RCC 7860 (cell line): ENCODE measurements around the gene BFSP2.
"Not testable (repeated sequence)": the region's sequence is repeated elsewhere in the genome, so short reads cannot be mapped to it uniquely, and the experiment has no call there.

ENCODE experiments used
- DNase-seq: peaks from one replicate; pipeline ENCODE4 v3.0.0-alpha.2; 2015; ENCODE audit warnings: low spot score
- FAIRE-seq: peaks from 2 replicates; lab custom pipeline; 2012; peaks lifted over from hg19 to GRCh38; lab: Jason Lieb, UNC

The BFSP2 gene

DNA sequence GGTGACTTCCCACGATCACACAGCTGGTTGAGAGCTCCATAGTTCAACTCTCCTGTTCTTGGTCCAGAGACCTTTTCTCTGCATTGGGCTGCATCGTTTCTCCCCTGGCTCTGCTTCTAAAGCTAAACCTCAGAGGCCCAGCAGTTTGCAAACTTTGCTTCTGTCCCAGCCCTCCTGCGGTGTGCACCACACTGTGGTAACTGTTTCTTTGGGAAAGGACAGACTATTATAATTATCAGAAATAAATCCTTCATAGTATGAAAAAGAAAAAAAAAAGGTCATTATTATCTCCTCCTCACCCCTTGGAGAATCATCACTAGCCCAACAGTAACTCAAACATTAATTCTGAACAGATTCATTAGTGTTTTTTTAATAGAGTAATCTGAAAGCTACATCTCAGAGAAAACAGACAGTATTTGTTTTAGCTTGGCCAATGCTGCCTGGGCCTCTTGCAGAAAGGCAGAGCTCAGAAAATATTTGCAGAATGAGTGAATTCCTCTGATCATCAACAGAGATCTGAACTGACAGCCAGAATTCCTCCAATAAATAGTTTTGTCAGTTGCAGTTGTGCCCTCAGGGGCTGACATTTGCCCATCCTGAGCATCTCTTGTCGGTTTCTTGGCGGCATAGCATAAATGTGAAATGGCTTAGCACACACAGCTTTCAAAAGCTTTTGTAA is 52.9 kb downstream of the BFSP2 start:
- FAIRE-seq (no peak), DNase-seq (no peak)

DNA sequence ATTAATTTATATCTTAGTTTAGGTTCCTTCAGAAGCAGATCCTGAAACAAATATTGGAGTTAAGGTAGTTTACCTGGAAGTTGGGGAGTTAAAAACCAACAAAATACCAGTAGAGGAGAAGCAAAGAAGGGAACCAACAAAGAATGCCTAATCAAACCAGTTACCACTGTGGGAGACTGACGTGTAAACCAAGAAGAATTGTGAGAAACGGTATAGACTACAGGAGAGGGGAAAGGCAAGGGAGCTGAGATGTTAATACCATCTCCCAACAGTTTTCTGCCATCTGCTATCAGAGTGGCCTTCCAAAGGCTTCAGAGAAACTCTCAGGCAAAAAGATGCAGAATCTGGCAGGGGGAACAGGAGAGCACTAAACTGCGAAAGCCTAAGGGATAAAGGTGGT is 53.5 kb downstream of the BFSP2 start:
- DNase-seq (no peak), FAIRE-seq (no peak)

DNA sequence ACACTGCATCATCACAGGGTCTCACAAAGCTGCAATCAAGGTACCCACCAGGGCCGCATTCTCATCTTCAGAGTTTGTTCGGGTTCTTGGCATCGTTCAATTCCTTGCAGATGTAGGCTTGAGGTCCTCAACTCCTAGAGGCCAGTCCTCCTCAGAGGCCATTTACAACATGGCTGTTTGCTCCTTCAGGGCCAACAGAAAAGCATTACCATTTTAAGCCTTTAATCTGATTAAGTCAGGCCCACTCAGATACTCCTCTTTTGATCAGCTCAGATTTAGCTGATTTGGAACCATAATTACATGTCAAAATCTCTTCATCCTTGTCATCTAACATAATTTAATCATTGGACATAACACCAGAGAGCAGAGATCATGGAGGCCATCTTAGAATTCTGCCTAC is 55.4 kb downstream of the BFSP2 start:
- DNase-seq = no peak
- FAIRE-seq = no peak

DNA sequence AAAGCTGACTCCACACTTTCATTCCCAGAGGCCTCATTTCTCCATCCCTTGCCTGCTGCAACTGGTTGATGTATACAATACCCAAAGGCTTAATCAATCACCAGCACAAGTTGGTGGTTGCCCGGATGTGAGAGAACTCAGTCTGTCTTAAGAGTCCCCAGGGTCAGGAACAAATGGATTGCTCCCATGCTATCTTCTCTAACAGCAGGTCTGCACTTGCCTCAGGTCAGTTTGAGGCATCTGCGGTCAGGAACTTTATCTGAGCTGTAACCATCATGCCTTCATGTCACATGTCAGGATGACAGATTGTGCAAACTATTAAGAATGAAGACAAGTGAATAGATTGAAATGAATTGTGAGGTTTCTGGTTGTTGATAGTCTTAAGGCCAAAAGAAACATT is 56.1 kb downstream of the BFSP2 start:
- FAIRE-seq = no peak
- no peak for DNase-seq

DNA sequence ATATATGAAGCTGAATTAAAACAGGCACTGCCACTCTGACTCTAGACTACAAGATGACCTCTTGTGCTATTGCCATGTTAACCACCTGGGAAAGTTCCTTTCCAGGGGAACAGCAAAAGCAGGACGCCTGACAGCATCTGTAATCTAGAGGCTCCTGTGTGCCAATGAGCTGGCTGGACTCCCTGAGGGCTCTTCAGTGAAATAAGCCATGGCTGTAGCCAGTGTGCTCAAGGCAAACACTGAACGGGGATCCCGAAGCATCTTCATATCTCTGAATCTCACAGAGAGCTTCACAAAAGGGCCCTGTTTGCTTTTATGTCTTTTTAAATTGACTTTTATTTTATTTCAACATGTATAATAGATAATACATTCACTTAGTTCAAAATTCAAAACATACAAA is 57.2 kb downstream of the BFSP2 start:
- no peak for FAIRE-seq
- no peak for DNase-seq

DNA sequence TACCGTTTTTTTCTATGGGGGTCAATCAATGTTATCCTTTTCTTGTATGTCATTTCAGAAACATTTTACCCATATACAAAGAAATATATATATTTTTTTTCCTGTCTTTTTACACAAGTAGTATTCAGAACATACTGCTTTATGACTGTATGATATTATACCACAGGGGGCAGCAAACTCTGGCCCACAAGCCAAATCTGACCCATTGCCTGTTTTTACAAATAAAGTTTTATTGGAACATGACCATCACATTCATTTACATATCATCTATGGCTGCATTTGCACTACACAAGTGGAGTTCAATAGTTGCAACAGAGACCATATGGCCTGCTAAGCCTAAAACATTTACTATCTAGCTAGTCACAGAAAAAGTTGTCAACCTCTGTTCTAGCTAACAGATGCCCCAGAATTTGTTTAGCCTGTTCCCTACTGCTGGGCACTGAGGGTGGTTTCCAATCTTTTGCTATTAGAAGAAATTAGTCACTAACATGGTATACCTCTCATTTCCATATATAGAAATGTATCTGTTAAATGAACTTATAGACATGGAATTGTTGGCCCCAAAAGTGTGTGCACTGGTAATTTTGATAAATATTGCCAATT is 57.7 kb downstream of the BFSP2 start:
- no peak for FAIRE-seq
- DNase-seq = no peak

DNA sequence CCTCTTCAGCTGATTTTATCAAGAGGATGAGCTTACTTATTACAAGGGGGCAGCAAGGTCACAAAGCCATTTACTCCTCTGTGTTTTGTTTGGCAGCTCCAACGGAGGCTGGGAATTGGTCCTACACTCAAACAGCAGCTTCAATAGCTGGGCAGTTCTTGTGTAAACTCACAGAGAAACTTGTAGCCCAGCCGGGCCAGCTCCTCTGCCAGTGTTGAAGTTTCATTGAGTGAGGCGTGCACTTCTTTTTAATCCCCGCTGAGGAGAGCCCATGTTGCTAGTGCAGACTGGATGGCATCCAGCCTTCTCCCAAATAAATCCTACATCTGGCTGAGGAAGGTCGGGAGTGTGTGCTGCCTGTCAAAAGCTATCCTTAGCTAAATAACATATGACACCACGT is 59.5 kb downstream of the BFSP2 start:
- FAIRE-seq = no peak
- no peak for DNase-seq

DNA sequence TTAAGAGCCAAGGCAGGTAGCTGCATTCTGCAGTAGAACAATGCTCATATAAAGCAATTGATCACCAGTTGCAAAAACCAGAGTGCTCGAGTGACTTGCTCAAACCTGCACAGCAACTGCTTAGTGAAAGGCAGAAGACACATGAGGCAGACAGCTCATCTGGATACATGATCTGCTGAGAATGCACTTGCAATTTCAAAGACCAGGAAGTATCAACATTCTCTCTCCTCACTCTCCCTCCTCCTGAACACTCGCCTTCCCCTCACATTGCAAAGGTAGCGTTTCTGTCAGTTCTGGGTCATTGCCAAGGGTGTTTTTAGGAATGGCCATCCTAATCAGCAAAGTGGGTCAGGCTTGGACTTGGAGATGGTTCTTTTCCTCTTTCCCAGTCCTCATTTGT is 61.0 kb downstream of the BFSP2 start:
- DNase-seq (no peak), FAIRE-seq (no peak)

DNA sequence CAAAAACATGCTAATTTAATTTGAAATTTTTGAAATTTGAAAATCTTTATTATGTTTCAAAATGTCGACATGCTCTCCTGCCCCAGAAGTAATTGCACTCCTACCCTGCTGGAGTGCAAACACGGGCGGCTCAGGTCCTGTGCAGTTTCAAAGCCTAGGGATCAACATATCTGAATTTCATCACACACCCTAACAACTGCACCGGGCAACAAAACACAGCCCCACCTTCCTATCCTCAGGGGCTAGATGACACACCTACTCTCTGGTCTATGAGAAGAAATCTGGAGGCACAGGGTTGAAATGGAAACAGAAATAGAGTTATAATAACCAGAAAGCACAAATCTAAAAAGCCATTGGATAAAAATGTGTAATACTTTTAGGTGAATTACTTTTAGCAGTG is 61.4 kb downstream of the BFSP2 start:
- no peak for DNase-seq
- no peak for FAIRE-seq

DNA sequence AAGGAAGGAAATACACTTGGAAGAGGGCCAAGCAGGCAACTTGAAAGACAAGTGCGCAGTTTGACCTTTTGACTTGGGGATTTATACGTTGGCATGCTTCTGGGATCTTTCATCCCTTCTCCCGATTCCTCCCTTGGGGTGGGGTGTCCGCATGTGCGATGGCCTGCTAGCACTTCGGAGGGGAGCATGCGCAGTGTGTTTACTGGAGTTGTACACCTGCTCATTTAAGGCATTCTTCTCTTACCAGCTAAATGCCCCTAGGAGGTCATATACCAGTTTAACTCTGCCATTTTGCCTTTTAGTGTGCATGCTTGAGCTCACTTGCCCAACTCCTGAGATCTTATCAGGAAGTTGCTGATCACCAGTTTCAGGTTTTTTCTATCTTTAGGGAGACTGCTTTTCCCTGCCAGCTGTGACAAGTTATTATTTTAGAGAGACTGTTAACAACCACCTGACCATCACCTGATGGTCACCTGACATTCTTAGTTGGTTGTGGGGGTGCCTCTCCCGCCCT is 63.5 kb downstream of the BFSP2 start:
- DNase-seq (no peak), FAIRE-seq (no peak)

DNA sequence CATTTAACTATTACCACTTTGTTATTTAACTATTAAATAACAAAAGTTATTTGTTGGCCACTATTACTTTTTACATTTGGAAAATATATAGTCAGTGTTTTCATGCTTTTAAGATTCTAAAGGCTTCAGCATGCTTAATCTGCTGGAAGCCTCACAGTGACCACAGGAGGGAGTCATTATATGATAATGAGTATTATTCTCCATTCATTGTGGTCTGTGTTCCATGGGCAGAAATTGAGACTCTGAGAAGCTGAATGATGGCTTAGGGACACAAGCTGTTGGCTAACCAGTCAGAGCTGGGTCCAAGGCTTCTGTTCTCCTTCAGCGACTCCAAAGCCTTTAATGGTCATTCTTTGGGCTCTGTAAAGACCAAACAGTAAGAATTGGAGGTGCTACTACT is 64.7 kb downstream of the BFSP2 start:
- peak; percentile 35 for FAIRE-seq
- DNase-seq = peak; percentile 44

DNA sequence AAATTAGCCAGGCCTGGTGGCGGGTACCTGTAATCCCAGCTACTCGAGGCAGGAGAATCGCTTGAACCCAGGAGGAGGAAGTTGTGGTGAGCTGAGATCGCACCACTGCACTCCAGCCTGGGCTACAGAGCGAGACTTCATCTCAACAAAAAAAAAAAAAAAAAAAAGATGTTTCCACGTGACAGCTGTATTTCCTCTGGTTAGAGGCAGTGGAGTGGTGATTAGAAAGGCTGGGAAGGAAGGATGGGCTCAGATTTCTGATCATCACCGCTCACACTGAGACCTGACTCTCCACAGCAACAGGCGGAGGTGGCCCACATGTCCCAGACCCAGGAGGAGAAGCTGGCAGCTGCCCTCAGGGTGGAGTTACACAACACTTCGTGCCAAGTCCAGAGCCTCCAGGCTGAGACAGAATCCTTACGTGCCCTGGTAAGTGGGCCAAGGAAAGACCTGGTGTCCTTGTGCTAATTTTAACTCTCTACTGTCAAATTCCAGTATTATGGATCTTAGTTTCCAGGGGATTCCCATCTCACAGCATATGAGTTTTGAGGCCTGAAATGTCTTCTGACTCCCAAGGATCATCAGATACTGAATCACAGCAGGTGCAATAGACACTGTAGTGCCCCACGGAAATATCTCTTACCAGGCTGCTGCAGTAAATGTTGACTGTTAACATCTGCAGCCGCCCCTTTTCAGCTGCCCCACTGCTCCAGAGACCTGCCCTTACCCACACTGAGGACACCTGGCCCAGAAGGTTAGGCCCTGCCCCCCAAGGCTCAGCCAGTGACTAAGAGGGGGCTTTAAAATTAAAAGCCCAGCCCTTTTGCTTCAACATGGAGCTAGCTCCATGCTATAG is 66.9 kb downstream of the BFSP2 start:
- FAIRE-seq = no peak
- DNase-seq = no peak

DNA sequence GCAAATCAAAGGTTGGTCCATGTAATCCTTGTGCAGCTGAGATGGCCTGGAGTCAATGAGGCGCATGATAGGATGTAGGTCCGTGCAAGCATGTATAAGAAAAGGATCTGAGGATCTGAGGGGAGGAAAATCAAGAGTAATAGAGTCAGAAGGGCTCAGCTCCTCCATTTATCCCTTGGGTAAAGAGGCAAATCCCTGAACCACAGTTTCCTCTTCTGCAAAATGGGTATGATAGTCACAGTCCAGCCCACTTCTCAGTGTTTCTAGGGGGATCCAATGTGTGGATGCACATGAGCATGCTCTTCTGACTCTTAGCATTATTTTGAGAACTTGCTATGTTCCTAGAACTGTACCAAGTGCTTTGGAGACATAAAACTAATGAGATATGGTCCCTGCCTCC is 67.9 kb downstream of the BFSP2 start:
- FAIRE-seq (no peak), DNase-seq (no peak)

DNA sequence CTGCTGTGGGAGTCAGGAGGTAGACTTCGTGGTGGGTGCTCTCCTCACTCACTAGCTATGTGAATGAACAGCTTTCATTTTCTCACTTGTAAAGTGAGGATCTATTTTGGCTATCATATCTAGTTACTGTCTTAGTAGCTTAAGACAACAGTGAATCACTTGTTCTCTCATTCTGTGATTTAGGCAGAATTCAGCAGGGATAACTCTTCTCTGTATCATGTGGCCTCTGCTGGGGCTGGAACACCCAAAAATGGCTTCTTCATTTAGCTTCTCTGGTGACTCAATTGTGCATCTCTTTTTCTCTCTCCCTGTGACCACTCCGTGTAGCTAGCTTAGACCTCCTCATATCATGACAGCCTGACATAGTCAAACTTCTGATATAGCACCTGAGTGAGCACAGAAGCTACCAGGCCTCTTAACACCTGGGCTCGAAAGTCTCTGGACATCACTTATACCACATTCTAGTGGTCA is 68.4 kb downstream of the BFSP2 start:
- no peak for FAIRE-seq
- DNase-seq = no peak

DNA sequence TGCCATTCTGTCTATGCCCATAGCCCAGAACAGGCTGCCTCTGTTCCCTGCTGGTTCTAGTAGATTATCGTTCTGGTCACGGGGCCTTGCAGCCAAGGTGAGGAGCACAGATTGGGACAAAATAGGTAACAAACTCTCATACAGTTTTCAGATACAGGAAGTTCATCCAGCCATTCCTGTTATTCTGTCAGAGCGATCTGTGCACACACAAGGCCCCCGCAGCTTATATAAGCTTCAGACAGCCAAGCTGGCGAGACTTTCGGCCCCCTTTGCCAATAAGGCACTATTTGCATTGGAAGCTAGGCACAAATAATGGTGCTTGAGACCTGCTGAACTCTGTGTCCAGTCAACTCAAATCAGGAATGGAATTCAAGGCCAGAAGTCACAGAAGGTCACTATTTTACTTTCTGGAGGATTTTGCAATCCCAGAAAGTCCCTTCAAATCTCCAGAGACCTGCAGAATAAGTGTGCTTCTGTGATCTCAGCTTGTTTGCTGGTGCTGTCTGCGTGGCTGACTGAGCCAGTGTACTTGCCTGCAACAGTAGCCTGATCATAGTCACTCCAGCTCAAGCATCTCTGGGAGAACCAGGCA is 69.4 kb downstream of the BFSP2 start:
- DNase-seq = no peak
- FAIRE-seq = no peak

DNA sequence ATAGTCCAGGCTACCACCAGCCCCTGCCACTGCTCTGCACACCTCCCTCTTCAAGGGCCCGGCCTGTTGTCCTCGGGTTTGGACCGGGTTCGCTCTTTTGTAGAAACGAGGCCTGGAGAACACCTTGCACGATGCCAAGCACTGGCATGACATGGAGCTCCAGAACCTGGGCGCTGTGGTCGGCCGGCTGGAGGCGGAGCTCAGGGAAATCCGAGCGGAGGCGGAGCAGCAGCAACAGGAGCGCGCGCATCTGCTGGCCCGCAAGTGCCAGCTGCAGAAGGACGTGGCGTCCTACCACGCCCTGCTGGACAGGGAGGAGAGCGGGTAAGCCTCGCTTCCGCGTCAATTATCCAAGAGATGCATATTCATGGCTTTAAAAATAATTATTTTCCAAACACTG is 72.4 kb downstream of the BFSP2 start:
- FAIRE-seq (no peak), DNase-seq (no peak)

DNA sequence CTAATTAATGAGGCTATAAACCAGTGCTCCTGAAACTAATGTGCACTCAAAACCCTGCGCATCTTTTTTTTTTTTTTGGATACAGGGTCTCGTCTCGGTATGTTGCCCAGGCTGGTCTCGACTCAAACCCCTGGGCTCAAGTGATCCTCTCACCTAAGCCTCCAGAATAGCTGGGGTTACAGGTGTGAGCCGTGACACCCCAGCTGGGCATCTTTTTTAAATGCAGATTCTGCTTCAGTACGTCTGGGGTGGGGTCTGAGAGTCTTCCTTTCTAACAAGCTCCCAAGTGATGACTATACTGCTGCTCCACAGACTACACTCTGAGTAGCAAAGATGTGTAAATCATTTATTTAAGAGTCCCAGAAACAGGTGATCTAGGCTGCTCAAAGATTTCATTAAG is 73.0 kb downstream of the BFSP2 start:
- DNase-seq (no peak), FAIRE-seq (no peak)

DNA sequence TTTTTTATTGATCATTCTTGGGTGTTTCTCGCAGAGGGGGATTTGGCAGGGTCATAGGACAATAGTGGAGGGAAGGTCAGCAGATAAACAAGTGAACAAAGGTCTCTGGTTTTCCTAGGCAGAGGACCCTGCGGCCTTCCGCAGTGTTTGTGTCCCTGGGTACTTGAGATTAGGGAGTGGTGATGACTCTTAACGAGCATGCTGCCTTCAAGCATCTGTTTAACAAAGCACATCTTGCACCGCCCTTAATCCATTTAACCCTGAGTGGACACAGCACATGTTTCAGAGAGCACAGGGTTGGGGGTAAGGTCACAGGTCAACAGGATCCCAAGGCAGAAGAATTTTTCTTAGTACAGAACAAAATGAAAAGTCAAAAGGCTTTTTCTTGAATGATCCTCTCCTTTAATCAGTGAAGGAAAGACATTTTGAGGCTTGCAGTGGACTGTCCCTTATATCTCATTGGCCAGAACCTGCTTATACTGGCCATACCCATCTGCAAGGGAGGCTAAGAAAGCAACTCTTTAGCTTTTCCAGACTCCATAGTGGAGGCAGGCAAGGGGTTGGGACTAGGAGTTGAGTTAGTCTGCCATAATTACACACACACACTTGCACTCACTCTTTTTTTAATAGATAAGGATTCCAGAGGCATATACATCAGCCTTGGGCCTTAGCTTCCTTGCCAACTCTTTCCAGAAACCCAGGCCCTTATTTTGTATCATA is 73.8 kb downstream of the BFSP2 start:
- DNase-seq, FAIRE-seq: not testable (repeated sequence)

DNA sequence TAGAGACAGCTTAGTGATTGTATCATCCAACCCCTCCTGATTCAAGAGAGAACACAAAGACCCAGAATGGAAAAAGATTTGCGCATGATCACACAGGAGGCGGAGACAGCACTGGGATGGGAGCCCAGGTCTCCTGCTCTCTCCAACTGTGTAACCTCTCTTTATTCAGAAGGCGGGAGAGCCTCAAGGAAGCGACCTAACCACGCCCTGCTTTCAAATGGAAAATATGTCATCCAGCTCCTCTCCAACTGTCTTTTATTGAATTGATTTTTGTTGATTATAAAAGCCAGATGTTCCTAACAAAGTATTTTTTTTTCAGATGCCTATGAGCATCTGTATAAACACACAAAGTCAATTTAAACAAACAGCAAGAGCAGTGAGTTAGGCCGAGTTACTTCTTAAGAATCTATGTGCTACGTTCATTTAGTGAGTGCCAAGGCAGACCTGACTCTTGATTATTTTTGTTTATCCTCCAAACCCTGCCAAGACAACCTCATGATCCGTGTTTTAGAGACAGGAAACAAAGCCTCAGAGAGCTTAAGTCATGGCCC is 74.5 kb downstream of the BFSP2 start:
- no peak for FAIRE-seq
- DNase-seq = no peak

DNA sequence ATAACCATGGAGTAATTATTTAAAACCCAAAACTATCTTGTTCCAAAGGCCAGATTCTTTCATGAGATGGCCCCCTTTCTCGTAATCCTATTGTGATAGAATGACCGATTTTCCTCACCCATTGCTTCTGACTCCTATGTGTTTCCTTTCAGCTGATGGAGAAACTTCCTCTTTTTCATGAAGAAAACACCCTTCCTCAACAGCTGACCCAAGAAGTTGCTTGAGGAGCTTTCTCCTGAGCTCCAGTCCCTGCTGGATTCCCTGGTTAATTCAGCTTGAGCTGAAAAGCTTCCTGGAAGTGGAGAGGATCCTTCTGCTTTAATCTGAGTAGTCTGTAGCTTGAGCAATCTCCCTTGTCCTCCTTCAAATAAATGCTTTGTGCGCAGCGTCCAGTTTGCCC is 75.0 kb downstream of the BFSP2 start:
- DNase-seq (no peak), FAIRE-seq (no peak)
